Liver (tissue), 9 donors: ENCODE measurements around the gene SBNO1. TPM values are rescaled to one million over a fixed set of nuclear protein-coding genes. Genes with fewer than 3 reads are reported as not detected.

Source experiments
- DNase-seq: peaks from one replicate; pipeline ENCODE4 v3.0.0-alpha.2; 2017; ENCODE audit warnings: low spot score
- H3K27ac ChIP-seq, 2 donors: one replicate each; pipeline ENCODE4 v1.7.0; 2013; ENCODE audit warnings: inconsistent platforms in 2 of 2, low read length in 2 of 2, control low read depth in 1 of 2, low read depth in 1 of 2, mild to moderate bottlenecking in 1 of 2
- H3K27me3 ChIP-seq, 4 donors: one replicate each; pipeline versions ENCODE4 v1.6.1 to v1.7.0; 2013; ENCODE audit warnings: low read length in 3 of 4, inconsistent platforms in 1 of 4, mild to moderate bottlenecking in 1 of 4, moderate library complexity in 1 of 4; ENCODE audit not compliant: control insufficient read depth in 4 of 4, insufficient read depth in 4 of 4
- H3K36me3 ChIP-seq, 4 donors: one replicate each; pipeline versions ENCODE4 v1.6.1 to v1.7.0; 2013; ENCODE audit warnings: low read length in 3 of 4, mild to moderate bottlenecking in 3 of 4, low read depth in 1 of 4, moderate library complexity in 1 of 4; ENCODE audit not compliant: control insufficient read depth in 4 of 4, insufficient read depth in 3 of 4
- H3K4me1 ChIP-seq, 4 donors: one replicate each; pipeline versions ENCODE4 v1.6.1 to v1.7.0; 2013; ENCODE audit warnings: low read length in 3 of 4, mild to moderate bottlenecking in 3 of 4, moderate library complexity in 1 of 4; ENCODE audit not compliant: control insufficient read depth in 4 of 4, insufficient read depth in 4 of 4
- H3K4me3 ChIP-seq, 3 donors: one replicate each; pipeline versions ENCODE4 v1.6.1 to v1.7.0; 2013; ENCODE audit warnings: low read length in 3 of 3, control low read depth in 1 of 3, low read depth in 1 of 3, mild to moderate bottlenecking in 1 of 3
- H3K9ac ChIP-seq, 2 donors: one replicate each; pipeline ENCODE4 v1.7.0; 2013; ENCODE audit warnings: low read length in 2 of 2, mild to moderate bottlenecking in 2 of 2, moderate library complexity in 2 of 2, control low read depth in 1 of 2, low read depth in 1 of 2
- H3K9me3 ChIP-seq, 4 donors: one replicate each; pipeline versions ENCODE4 v1.6.1 to v1.7.0; 2013; ENCODE audit warnings: low read length in 3 of 4; ENCODE audit not compliant: control insufficient read depth in 4 of 4
- ATF3 ChIP-seq: IDR thresholded peaks from 2 replicates; pipeline ENCODE4 v1.6.1; 2016; ENCODE audit warnings: antibody characterized with exemption
- CTCF ChIP-seq: fragments of 150-350 bp; IDR thresholded peaks from 2 replicates; pipeline ENCODE4 v1.5.1; 2017; ENCODE audit warnings: improper control_type of control experiment, low read depth, low read length; ENCODE audit not compliant: missing input control
- EGR1 ChIP-seq, 2 donors: IDR thresholded peaks; 2 replicates each; pipeline ENCODE4 v1.6.1; 2016 to 2018; ENCODE audit warnings: antibody characterized with exemption in 2 of 2, low read depth in 2 of 2
- FOXA2 ChIP-seq: IDR thresholded peaks from 2 replicates; pipeline ENCODE4 v1.6.1; 2016; ENCODE audit warnings: antibody characterized with exemption
- GABPA ChIP-seq, 2 donors: IDR thresholded peaks in 1 of 2; conservative IDR thresholded peaks in 1 of 2; 2 replicates each; pipeline ENCODE4 v1.6.1; 2016; ENCODE audit warnings: antibody characterized with exemption in 2 of 2, mild to moderate bottlenecking in 1 of 2, moderate library complexity in 1 of 2
- HNF4A ChIP-seq, 2 donors: conservative IDR thresholded peaks; 2 replicates each; pipeline ENCODE4 v1.6.1; 2016; ENCODE audit warnings: antibody characterized with exemption in 2 of 2, mild to moderate bottlenecking in 2 of 2
- HNF4G ChIP-seq: IDR thresholded peaks from 2 replicates; pipeline ENCODE4 v1.6.1; 2016; ENCODE audit warnings: antibody characterized with exemption
- JUND ChIP-seq, 2 donors: IDR thresholded peaks; 2 replicates each; pipeline ENCODE4 v1.6.1; 2016; ENCODE audit warnings: antibody characterized with exemption in 2 of 2
- MAX ChIP-seq: IDR thresholded peaks from 2 replicates; pipeline ENCODE4 v1.6.1; 2016; ENCODE audit warnings: antibody characterized with exemption
- NR2F2 ChIP-seq: IDR thresholded peaks from 2 replicates; pipeline ENCODE4 v1.6.1; 2016; ENCODE audit warnings: antibody characterized with exemption
- RAD21 ChIP-seq, 2 donors: IDR thresholded peaks; 2 replicates each; pipeline ENCODE4 v1.6.1; 2016; ENCODE audit warnings: antibody characterized with exemption in 2 of 2, mild to moderate bottlenecking in 2 of 2
- REST ChIP-seq: IDR thresholded peaks from 2 replicates; pipeline ENCODE4 v1.6.1; 2016; ENCODE audit warnings: antibody characterized with exemption, mild to moderate bottlenecking
- RXRA ChIP-seq, 2 donors: IDR thresholded peaks; 2 replicates each; pipeline ENCODE4 v1.6.1; 2017 to 2018; ENCODE audit warnings: antibody characterized with exemption in 2 of 2, mild to moderate bottlenecking in 1 of 2
- SP1 ChIP-seq: IDR thresholded peaks from 2 replicates; pipeline ENCODE4 v1.6.1; 2018; ENCODE audit warnings: antibody characterized with exemption, mild to moderate bottlenecking
- TAF1 ChIP-seq: conservative IDR thresholded peaks from 2 replicates; pipeline ENCODE4 v1.6.1; 2016; ENCODE audit warnings: antibody characterized with exemption, mild to moderate bottlenecking
- YY1 ChIP-seq: IDR thresholded peaks from 2 replicates; pipeline ENCODE4 v1.6.1; 2016; ENCODE audit warnings: antibody characterized with exemption, mild to moderate bottlenecking
- ZBTB33 ChIP-seq: IDR thresholded peaks from 2 replicates; pipeline ENCODE4 v1.6.1; 2016; ENCODE audit warnings: antibody characterized with exemption
- WGBS: extraction: QIAGEN DNeasy Blood & Tissue Kit; methylation state at CpG from one replicate; pipeline ENCODE4 v1.1.7; 2013; 5-methylcytosine and 5-hydroxymethylcytosine counted together
- polyA plus RNA-seq, 2 donors: library from polyadenylated mRNA; stranded (reverse) in 1 of 2; unstranded in 1 of 2; fragments of 200-250 nt in 1 of 2; fragments of >200 nt in 1 of 2; fragmentation: Nextera tagmentation in 1 of 2; extraction: Ambion mirVana in 1 of 2; gene quantifications; one replicate each; pipeline versions ENCODE4 v1.2.1 to v1.2.3, GENCODE V29; 2013 to 2015
- total RNA-seq, 2 donors: library from RNA; depleted of rRNA; stranded (reverse); fragments of >200 nt; gene quantifications; one replicate each; pipeline ENCODE4 v1.2.3, GENCODE V29; 2014
- donor health status: healthy.
- donor health status: healthy.
- donor health status: healthy.
- donor health status: healthy.
- donor health status: healthy.

Gene SBNO1
- total and polyA plus RNA-seq, 4 donors: 4.0 to 19.8 (median 10.4) TPM

- Histone ChIP-seq H3K27me3 (no peaks in the 10 kb centered on the region), H3K36me3 (peaks cover 4 to 23% (median 11%) of the 10 kb centered on the region in 4 donors), H3K4me3 (no peak overlapping the region), H3K4me1 (peaks cover 0 to 25% (median 18%) of the 10 kb centered on the region in 4 donors), H3K9ac (no peak overlapping the region), H3K27ac (no peak overlapping the region), H3K9me3 (no peaks in the 10 kb centered on the region)
- 35% methylated on average over 6 of the region's 6 CpGs for WGBS
- TF ChIP-seq ZBTB33 (no peak), EGR1 (IDR thresholded peaks at IDR 0.05; ENCODE audit: low read depth in 2 of 2) (peak in 1 of 2 donors; percentile 22), CTCF (no peak), YY1 (peak; percentile 62), RXRA (IDR thresholded peaks at IDR 0.05) (peak; percentile 97 to 99), HNF4G (peak; percentile 36), JUND (IDR thresholded peaks at IDR 0.05) (peak in 1 of 2 donors; percentile 64), SP1 (peak; percentile 56), MAX (peak; percentile 48), TAF1 (no peak), NR2F2 (peak; percentile 65), HNF4A (conservative IDR thresholded peaks at IDR 0.05) (peak; percentile 80 to 83), GABPA (IDR thresholded peaks at IDR 0.05 in 1 of 2, conservative IDR thresholded peaks at IDR 0.05 in 1 of 2) (peak in 1 of 2 donors; percentile 49), REST (no peak), RAD21 (IDR thresholded peaks at IDR 0.05) (peak; percentile 29 to 50)
- no peak for DNase-seq
Measured at GRCh38 chr12:123344086-123344485, 20.6 kb downstream of the SBNO1 start.

GRCh38 chr12:123337070-123337469 is 27.6 kb downstream of the SBNO1 start:
- no peak overlapping the region for H3K27ac ChIP-seq
- H3K4me3 ChIP-seq: no peak overlapping the region
- no peaks in the 10 kb centered on the region for H3K4me1 ChIP-seq
- no peak for DNase-seq
- no peaks in the 10 kb centered on the region for H3K27me3 ChIP-seq
- no peaks in the 10 kb centered on the region for H3K9me3 ChIP-seq
- TF ChIP-seq EGR1 (IDR thresholded peaks at IDR 0.05; ENCODE audit: low read depth in 2 of 2) (no peak), SP1 (no peak), MAX (no peak), TAF1 (no peak), JUND (IDR thresholded peaks at IDR 0.05) (no peak), FOXA2 (no peak), ZBTB33 (no peak), RAD21 (IDR thresholded peaks at IDR 0.05) (no peak), ATF3 (no peak), REST (no peak), YY1 (no peak), RXRA (IDR thresholded peaks at IDR 0.05) (no peak)
- H3K9ac ChIP-seq: no peak overlapping the region
- 85% methylated on average over 5 of the region's 5 CpGs for WGBS
- H3K36me3 ChIP-seq: peaks cover 5 to 48% (median 13%) of the 10 kb centered on the region in 4 donors
